ENCODE data around the gene ZNF839.

GRCh38 chr14:102341566-102341965 is 22.0 kb downstream of the ZNF839 start:
- no peak for TF ChIP-seq POLR2AphosphoS5 (IDR thresholded peaks at IDR 0.05; ENCODE audit: low read depth, low read length)
- no peak for TF ChIP-seq POLR2A (IDR thresholded peaks at IDR 0.05; ENCODE audit: low read depth, low read length)
